Gastrocnemius medialis (tissue), 4 donors: ENCODE measurements around the gene POLD3.

Experiments used
- CTCF ChIP-seq, 5 experiments: fragments of 450-650 bp in 3 of 5; fragments of 200-600 bp in 2 of 5; sonication (generic) in 2 of 5; IDR thresholded peaks in 4 of 5; conservative IDR thresholded peaks in 1 of 5; 1 replicate in 4 of 5; 2 replicates in 1 of 5; pipeline ENCODE4 v1.5.1; 2016 to 2019; ENCODE audit warnings: antibody characterized with exemption in 5 of 5, mild to moderate bottlenecking in 3 of 5, moderate library complexity in 3 of 5
- POLR2A ChIP-seq, 2 donors: fragments of 450-650 bp; IDR thresholded peaks; one replicate each; pipeline ENCODE4 v1.6.1; 2017; ENCODE audit warnings: antibody characterized with exemption in 2 of 2, mild to moderate bottlenecking in 2 of 2, moderate library complexity in 2 of 2

GRCh38 chr11:74654976-74655375 is 62.6 kb downstream of the POLD3 start:
- TF ChIP-seq POLR2A (IDR thresholded peaks at IDR 0.05), result no peak
- TF ChIP-seq CTCF (IDR thresholded peaks at IDR 0.05 in 4 of 5, conservative IDR thresholded peaks at IDR 0.05 in 1 of 5), result no peak
